ENCODE results near the gene SPSB1. TPM values are rescaled to one million over a fixed set of nuclear protein-coding genes. Genes with fewer than 3 reads are reported as not detected.

Gene SPSB1
- total RNA-seq, 2 donors from 2014 or later, result 20.4 to 26.9 TPM

- Mint-ChIP-seq H3K27ac (no peak overlapping the region), H3K27me3 (ENCODE audit: insufficient read depth) (peaks cover under 1% of the 10 kb centered on the region)
- peak overlapping the region; percentile 49 for H3K27ac ChIP-seq (ENCODE audit: low read depth, low read length)
Observed at GRCh38 chr1:9250411-9251381, 42.0 kb upstream of the SPSB1 start.

GRCh38 chr1:9251501-9251900, 41.2 kb upstream of the SPSB1 start:
- no peak for DNase-seq
- H3K27ac Mint-ChIP-seq, result no peak overlapping the region
- Histone ChIP-seq H3K27me3 (ENCODE audit: control insufficient read depth, insufficient read depth, low read length, poor library complexity, severe bottlenecking) (no peaks in the 10 kb centered on the region), H3K4me1 (ENCODE audit: control insufficient read depth, insufficient read depth, low read length) (peaks cover 14% of the 10 kb centered on the region), H3K27ac (ENCODE audit: low read depth, low read length) (no peak overlapping the region), H3K9me3 (ENCODE audit: control insufficient read depth, low read length) (no peaks in the 10 kb centered on the region), H3K9ac (ENCODE audit: extremely low read depth, low read length, poor library complexity, severe bottlenecking) (no peak overlapping the region), H3K36me3 (ENCODE audit: control insufficient read depth, insufficient read depth, low read length) (no peaks in the 10 kb centered on the region), H3K4me3 (ENCODE audit: low read length) (no peak overlapping the region)
- peaks cover 32% of the 10 kb centered on the region for H3K4me1 Mint-ChIP-seq
- WGBS, 2 experiments (ENCODE audit: insufficient coverage in 1 of 2, insufficient read length in 1 of 2), result 58 to 79% methylated on average over 3 to 6 of the region's 6 CpGs
- H3K9me3 Mint-ChIP-seq, result no peaks in the 10 kb centered on the region
- peaks cover 8% of the 10 kb centered on the region for H3K36me3 Mint-ChIP-seq (ENCODE audit: low read depth)
- no peaks in the 10 kb centered on the region for H3K27me3 Mint-ChIP-seq (ENCODE audit: insufficient read depth)
- no peak overlapping the region for H3K4me3 Mint-ChIP-seq
- no peak for TF ChIP-seq CTCF (conservative IDR thresholded peaks at IDR 0.05)

More at GRCh38 chr1:9250411-9251381, 42.0 kb upstream of the SPSB1 start:
- Histone ChIP-seq H3K27me3 (ENCODE audit: control insufficient read depth, insufficient read depth, low read length, poor library complexity, severe bottlenecking) (no peaks in the 10 kb centered on the region), H3K9me3 (ENCODE audit: control insufficient read depth, low read length) (no peaks in the 10 kb centered on the region), H3K4me1 (ENCODE audit: control insufficient read depth, insufficient read depth, low read length) (peaks cover 14% of the 10 kb centered on the region), H3K4me3 (ENCODE audit: low read length) (no peak overlapping the region), H3K9ac (ENCODE audit: extremely low read depth, low read length, poor library complexity, severe bottlenecking) (no peak overlapping the region), H3K36me3 (ENCODE audit: control insufficient read depth, insufficient read depth, low read length) (no peaks in the 10 kb centered on the region)
- peaks cover 8% of the 10 kb centered on the region for H3K36me3 Mint-ChIP-seq (ENCODE audit: low read depth)
- H3K4me1 Mint-ChIP-seq, result peaks cover 32% of the 10 kb centered on the region
- 72 to 81% methylated on average over 9 to 21 of the region's 21 CpGs for WGBS, 2 experiments (ENCODE audit: insufficient coverage in 1 of 2, insufficient read length in 1 of 2)
- no peaks in the 10 kb centered on the region for H3K9me3 Mint-ChIP-seq
- no peak for TF ChIP-seq CTCF (conservative IDR thresholded peaks at IDR 0.05)
- no peak overlapping the region for H3K4me3 Mint-ChIP-seq
- DNase-seq, result peak; percentile 70

- Mint-ChIP-seq H3K27ac (peak overlapping the region; percentile 71), H3K4me1 (peaks cover 32% of the 10 kb centered on the region), H3K27me3 (ENCODE audit: insufficient read depth) (no peaks in the 10 kb centered on the region), H3K36me3 (ENCODE audit: low read depth) (peaks cover 11% of the 10 kb centered on the region), H3K4me3 (no peak overlapping the region), H3K9me3 (peaks cover 5% of the 10 kb centered on the region)
- no peaks in the 10 kb centered on the region for H3K27me3 ChIP-seq (ENCODE audit: control insufficient read depth, insufficient read depth, low read length, poor library complexity, severe bottlenecking)
- no peak overlapping the region for H3K9ac ChIP-seq (ENCODE audit: extremely low read depth, low read length, poor library complexity, severe bottlenecking)
- H3K4me1 ChIP-seq (ENCODE audit: control insufficient read depth, insufficient read depth, low read length), result peaks cover 14% of the 10 kb centered on the region
- no peak overlapping the region for H3K4me3 ChIP-seq (ENCODE audit: low read length)
- peak overlapping the region; percentile 95 for H3K27ac ChIP-seq (ENCODE audit: low read depth, low read length)
- no peaks in the 10 kb centered on the region for H3K9me3 ChIP-seq (ENCODE audit: control insufficient read depth, low read length)
- no peaks in the 10 kb centered on the region for H3K36me3 ChIP-seq (ENCODE audit: control insufficient read depth, insufficient read depth, low read length)
- peak; percentile 73 for DNase-seq
- no peak for TF ChIP-seq CTCF (conservative IDR thresholded peaks at IDR 0.05)
- 21 to 47% methylated on average over 8 of the region's 8 CpGs for WGBS, 2 experiments (ENCODE audit: insufficient coverage in 1 of 2, insufficient read length in 1 of 2)
Observed at GRCh38 chr1:9253004-9253403, 39.7 kb upstream of the SPSB1 start.
